PC-3 (cell line): ENCODE results near the gene SLC6A9. TPM values are rescaled to one million over a fixed set of nuclear protein-coding genes. Genes with fewer than 3 reads are reported as not detected.

Source experiments
- ATAC-seq: fragments of 200-7000 bp; cut with Tn5 transposase; 2 replicates; pipeline ENCODE4 v1.9.1; 2020; ENCODE audit warnings: mild to moderate bottlenecking, moderate library complexity
- BruUV-seq: library from RNA; stranded (reverse); fragments of 400-500 nt; replicated peaks from 2 replicates; lab custom pipeline; 2021; lab: Mats Ljungman, UMichigan
- CTCF ChIA-PET: fragments of 300-600 bp; sonication (Branson Sonifier 250); formaldehyde crosslinking; loops from one replicate; lab custom pipeline; 2022; ENCODE audit warnings: antibody characterized with exemption; lab: Charles Lee
- POLR2A ChIA-PET: fragments of 300-600 bp; sonication (Branson Sonifier 250); formaldehyde crosslinking; loops from one replicate; lab custom pipeline; 2022; ENCODE audit warnings: antibody characterized with exemption; ENCODE audit not compliant: unreplicated experiment; lab: Charles Lee
- DNase-seq: peaks from one replicate; pipeline ENCODE4 v3.0.0-alpha.2; 2015
- H2AFZ ChIP-seq: fragments of 300-600 bp; sonication (generic); 2 replicates; pipeline ENCODE4 v1.6.0; 2016; ENCODE audit warnings: antibody characterized with exemption, low read length
- H3F3A ChIP-seq: fragments of 300-600 bp; sonication (generic); one replicate; pipeline ENCODE4 v1.6.0; 2017; ENCODE audit warnings: antibody characterized with exemption, low read length, control low read depth, mild to moderate bottlenecking; ENCODE audit not compliant: unreplicated experiment
- H3K27ac ChIP-seq: fragments of 300-600 bp; sonication (generic); 2 replicates; pipeline ENCODE4 v1.5.1; 2016; ENCODE audit warnings: mild to moderate bottlenecking, low read length
- H3K27me3 ChIP-seq: fragments of 300-600 bp; sonication (generic); 2 replicates; pipeline ENCODE4 v1.6.1; 2016; ENCODE audit warnings: low read length, mixed read lengths
- H3K36me3 ChIP-seq: fragments of 300-600 bp; sonication (generic); 2 replicates; pipeline ENCODE4 v1.6.1; 2016; ENCODE audit warnings: low read depth, mixed run types, low read length, mixed read lengths
- H3K4me1 ChIP-seq: fragments of 300-600 bp; sonication (generic); 2 replicates; pipeline ENCODE4 v1.5.1; 2016; ENCODE audit warnings: low read length; ENCODE audit not compliant: insufficient read depth
- H3K4me2 ChIP-seq: fragments of 300-600 bp; sonication (generic); 2 replicates; pipeline ENCODE4 v1.6.0; 2016; ENCODE audit warnings: low read length
- H3K4me3 ChIP-seq: fragments of 300-600 bp; sonication (generic); 2 replicates; pipeline ENCODE4 v1.5.1; 2016; ENCODE audit warnings: mild to moderate bottlenecking, low read length, mixed read lengths
- H3K79me2 ChIP-seq: fragments of 300-600 bp; sonication (generic); 2 replicates; pipeline ENCODE4 v1.6.1; 2017; ENCODE audit warnings: low read length, mixed read lengths
- H3K9ac ChIP-seq: fragments of 300-600 bp; sonication (generic); 2 replicates; pipeline ENCODE4 v1.6.0; 2016; ENCODE audit warnings: mild to moderate bottlenecking, low read length
- H3K9me2 ChIP-seq: fragments of 300-600 bp; sonication (generic); replicated peaks from 2 replicates; pipeline ENCODE4 v1.6.1; 2016; ENCODE audit warnings: mixed run types, low read length, mixed read lengths
- H3K9me3 ChIP-seq: fragments of 300-600 bp; sonication (generic); 2 replicates; pipeline ENCODE4 v1.6.1; 2016; ENCODE audit warnings: low read length, mixed read lengths
- H4K20me1 ChIP-seq: fragments of 300-600 bp; sonication (generic); 2 replicates; pipeline ENCODE4 v1.6.1; 2016; ENCODE audit warnings: low read length, mixed read lengths
- CTCF ChIP-seq: fragments of 300-600 bp; sonication (generic); conservative IDR thresholded peaks from 2 replicates; pipeline ENCODE4 v1.5.1; 2017; ENCODE audit warnings: antibody characterized with exemption, low read depth, mild to moderate bottlenecking, low read length
- EZH2 ChIP-seq: fragments of 300-600 bp; sonication (generic); IDR thresholded peaks from one replicate; pipeline ENCODE4 v1.6.1; 2017; ENCODE audit warnings: antibody characterized with exemption, mild to moderate bottlenecking, low read length; ENCODE audit not compliant: unreplicated experiment
- EZH2phosphoT487 ChIP-seq: fragments of 300-600 bp; sonication (generic); IDR thresholded peaks from 2 replicates; pipeline ENCODE4 v1.6.1; 2018; ENCODE audit warnings: mild to moderate bottlenecking, antibody characterized with exemption, low read length, borderline replicate concordance
- intact Hi-C: fragments of 100-400 bp; cut with micrococcal nuclease; formaldehyde crosslinking; loops from 2 replicates; pipeline ENCODE4 v1.9.0; 2023
- total RNA-seq: library from RNA; depleted of rRNA; stranded (reverse); fragments of >200 nt; gene quantifications from 2 replicates; pipeline ENCODE4 v1.2.3, GENCODE V29; 2014

Gene SLC6A9
- total RNA-seq, 1 experiment from 2014 or later: 11.2 TPM

GRCh38 chr1:43981135-43981491 lies 50.1 kb downstream of the SLC6A9 start:
- peak overlapping the region; percentile 97 for H3K4me2 ChIP-seq
- no peaks in the 10 kb centered on the region for H3K9me3 ChIP-seq
- no peak for TF ChIP-seq EZH2
- no peak for TF ChIP-seq EZH2phosphoT487
- no peak for TF ChIP-seq CTCF
- peaks cover 42% of the 10 kb centered on the region for H3K4me1 ChIP-seq
- H3K79me2 ChIP-seq: peaks cover 70% of the 10 kb centered on the region
- H3K27me3 ChIP-seq: no peaks in the 10 kb centered on the region
- no peaks in the 10 kb centered on the region for H3K9me2 ChIP-seq
- no peak overlapping the region for H3K27ac ChIP-seq
- ATAC-seq: no peak
- no peak overlapping the region for H2AFZ ChIP-seq
- no peaks in the 10 kb centered on the region for H3F3A ChIP-seq
- POLR2A ChIA-PET: no interaction called here
- no TSS peak for BruUV-seq
- CTCF ChIA-PET: no interaction called here
- no peak for DNase-seq
- H3K36me3 ChIP-seq: peaks cover 26% of the 10 kb centered on the region
- H4K20me1 ChIP-seq: peaks cover 18% of the 10 kb centered on the region; the same call in 1 of the 2 replicates
- H3K9ac ChIP-seq: no peak overlapping the region
- no peak overlapping the region; the same call in 1 of the 2 replicates for H3K4me3 ChIP-seq
- intact Hi-C loops: no loop called here

- H3K9ac ChIP-seq: peak overlapping the region; percentile 84
- peaks cover 77% of the 10 kb centered on the region for H3K79me2 ChIP-seq
- H3K4me3 ChIP-seq: peak overlapping the region; percentile 77
- ChIA-PET POLR2A (no interaction called here), CTCF (no interaction called here)
- no peaks in the 10 kb centered on the region for H3K9me2 ChIP-seq
- peaks cover 26% of the 10 kb centered on the region for H3K36me3 ChIP-seq
- H3K4me2 ChIP-seq: peak overlapping the region; percentile 97
- peaks cover 48% of the 10 kb centered on the region for H3K4me1 ChIP-seq
- H3K9me3 ChIP-seq: no peaks in the 10 kb centered on the region
- DNase-seq (peak; percentile 39), ATAC-seq (no peak)
- no TSS peak for BruUV-seq
- no peaks in the 10 kb centered on the region for H3K27me3 ChIP-seq
- peak overlapping the region; percentile 80; the same call in 1 of the 2 replicates for H2AFZ ChIP-seq
- H4K20me1 ChIP-seq: peaks cover 23% of the 10 kb centered on the region; the same call in 1 of the 2 replicates
- peak overlapping the region; percentile 66 for H3K27ac ChIP-seq
- H3F3A ChIP-seq: no peaks in the 10 kb centered on the region
- intact Hi-C loops: no loop called here
- TF ChIP-seq EZH2phosphoT487: no peak
Observed at GRCh38 chr1:43980255-43981134, 50.8 kb downstream of the SLC6A9 start.

- H3K36me3 ChIP-seq: peaks cover 26% of the 10 kb centered on the region
- H4K20me1 ChIP-seq: peaks cover 23% of the 10 kb centered on the region; the same call in 1 of the 2 replicates
- ATAC-seq: peak; percentile 16
- H3K9ac ChIP-seq: peak overlapping the region; percentile 84
- no peaks in the 10 kb centered on the region for H3F3A ChIP-seq
- ChIA-PET CTCF (no interaction called here), POLR2A (no interaction called here)
- intact Hi-C loops: no loop called here
- H3K27me3 ChIP-seq: no peaks in the 10 kb centered on the region
- H3K9me2 ChIP-seq: no peaks in the 10 kb centered on the region
- H3K27ac ChIP-seq: peak overlapping the region; percentile 66
- peak overlapping the region; percentile 97 for H3K4me2 ChIP-seq
- peak; percentile 40 for DNase-seq
- peak overlapping the region; percentile 77 for H3K4me3 ChIP-seq
- H2AFZ ChIP-seq: peak overlapping the region; percentile 80
- BruUV-seq: TSS peak; percentile 18
- no peaks in the 10 kb centered on the region for H3K9me3 ChIP-seq
- TF ChIP-seq EZH2phosphoT487 (no peak), CTCF (no peak), EZH2 (no peak)
- peaks cover 48% of the 10 kb centered on the region for H3K4me1 ChIP-seq
- H3K79me2 ChIP-seq: peaks cover 84% of the 10 kb centered on the region
Observed at GRCh38 chr1:43979528-43980254, 51.6 kb downstream of the SLC6A9 start.
